SK-N-SH (cell line): Measurements from ENCODE around the gene MYO1B. TPM values are rescaled to one million over a fixed set of nuclear protein-coding genes. Genes with fewer than 3 reads are reported as not detected.

ENCODE experiments used
- CTCF ChIA-PET: fragments of 300-600, 350-600 bp; formaldehyde crosslinking; extraction: SDS; loops from one replicate; lab custom pipeline; 2021; lab: Yijun Ruan, JAX
- POLR2A ChIA-PET: fragments of 350-600 bp; sonication (Branson Sonifier 250); formaldehyde crosslinking; extraction: SDS; loops from one replicate; lab custom pipeline; 2020; ENCODE audit warnings: antibody characterized with exemption, inconsistent platforms; lab: Yijun Ruan, JAX
- DNase-seq: peaks from one replicate; pipeline ENCODE4 v3.0.0; 2012
- H2AFZ ChIP-seq: fragments of 200-600 bp; sonication (generic); 2 replicates; pipeline ENCODE4 v1.8.1; 2016; ENCODE audit warnings: antibody characterized with exemption, mild to moderate bottlenecking, low read depth
- H3F3A ChIP-seq: fragments of 200-600 bp; sonication (generic); replicated peaks from 2 replicates; pipeline ENCODE3; 2016; ENCODE audit warnings: antibody characterized with exemption, mild to moderate bottlenecking; ENCODE audit not compliant: insufficient read depth
- H3K27ac ChIP-seq, 2 experiments: fragments of 200-500 bp in 1 of 2; fragments of 200-600 bp in 1 of 2; sonication (Bioruptor generic) in 1 of 2; sonication (generic), shearing (Covaris generic) in 1 of 2; 2 replicates each; pipeline versions ENCODE4 v1.5.1 to v1.6.1; 2014 to 2016; ENCODE audit warnings: low read depth in 2 of 2, inconsistent platforms in 1 of 2, low read length in 1 of 2, mild to moderate bottlenecking in 1 of 2, mixed read lengths in 1 of 2
- H3K27me3 ChIP-seq: fragments of 200-600 bp; sonication (generic), shearing (Covaris generic); 2 replicates; pipeline ENCODE4 v1.6.1; 2016; ENCODE audit warnings: mixed run types; ENCODE audit not compliant: insufficient read depth
- H3K36me3 ChIP-seq, 2 experiments: fragments of 200-500 bp in 1 of 2; fragments of 200-600 bp in 1 of 2; sonication (Bioruptor generic) in 1 of 2; sonication (generic) in 1 of 2; replicated peaks in 1 of 2; 2 replicates each; pipeline versions ENCODE3 to v1.5.1; 2014 to 2016; ENCODE audit warnings: low read length in 1 of 2, mild to moderate bottlenecking in 1 of 2; ENCODE audit not compliant: insufficient read depth in 2 of 2, control insufficient read depth in 1 of 2
- H3K4me1 ChIP-seq, 2 experiments: fragments of 200-500 bp in 1 of 2; fragments of 200-600 bp in 1 of 2; sonication (Bioruptor generic) in 1 of 2; sonication (generic), shearing (Covaris generic) in 1 of 2; 2 replicates each; pipeline versions ENCODE4 v1.5.1 to v1.6.1; 2014 to 2016; ENCODE audit warnings: low read depth in 1 of 2, low read length in 1 of 2, mixed run types in 1 of 2; ENCODE audit not compliant: insufficient read depth in 2 of 2, control insufficient read depth in 1 of 2
- H3K4me2 ChIP-seq: fragments of 200-600 bp; sonication (generic), shearing (Covaris generic); 2 replicates; pipeline ENCODE4 v1.6.1; 2017; ENCODE audit warnings: mixed run types
- H3K4me3 ChIP-seq, 2 experiments: fragments of 200-500 bp in 1 of 2; fragments of 200-600 bp in 1 of 2; sonication (Bioruptor generic) in 1 of 2; sonication (generic), shearing (Covaris generic) in 1 of 2; 2 replicates each; pipeline versions ENCODE4 v1.5.1 to v1.8.1; 2014 to 2016; ENCODE audit warnings: low read depth in 2 of 2, inconsistent platforms in 1 of 2, low read length in 1 of 2, mild to moderate bottlenecking in 1 of 2, mixed read lengths in 1 of 2, moderate library complexity in 1 of 2
- H3K79me2 ChIP-seq: fragments of 200-600 bp; sonication (generic); 2 replicates; pipeline ENCODE4 v1.8.1; 2017; ENCODE audit warnings: mild to moderate bottlenecking; ENCODE audit not compliant: insufficient read depth
- H3K9ac ChIP-seq: fragments of 200-600 bp; sonication (generic); 2 replicates; pipeline ENCODE4 v1.6.1; 2017; ENCODE audit warnings: mixed run types
- H3K9me2 ChIP-seq: fragments of 200-600 bp; sonication (generic); 2 replicates; pipeline ENCODE4 v1.6.1; 2017; ENCODE audit warnings: mixed run types
- H3K9me3 ChIP-seq: fragments of 200-600 bp; sonication (generic); 2 replicates; pipeline ENCODE4 v1.6.1; 2017; ENCODE audit warnings: mixed run types, mild to moderate bottlenecking, moderate library complexity
- H4K20me1 ChIP-seq: fragments of 200-600 bp; sonication (generic); 2 replicates; pipeline ENCODE4 v1.6.1; 2017; ENCODE audit warnings: mild to moderate bottlenecking, mixed run types; ENCODE audit not compliant: insufficient read depth
- CHD2 ChIP-seq: fragments of 150-350 bp; IDR thresholded peaks from 2 replicates; pipeline ENCODE4 v1.6.1; 2018; ENCODE audit warnings: low read length; ENCODE audit not compliant: partially characterized antibody
- ELF1 ChIP-seq: IDR thresholded peaks from 2 replicates; pipeline ENCODE4 v1.4.0; 2012
- EP300 ChIP-seq, 2 experiments: IDR thresholded peaks; 2 replicates each; pipeline versions ENCODE4 v1.4.0 to v1.6.1; 2012; ENCODE audit warnings: borderline replicate concordance in 1 of 2, low read depth in 1 of 2, low read length in 1 of 2
- EZH2phosphoT487 ChIP-seq: fragments of 200-600 bp; sonication (generic); IDR thresholded peaks from 2 replicates; pipeline ENCODE4 v1.6.1; 2017; ENCODE audit warnings: low read depth, mixed run types, mild to moderate bottlenecking, antibody characterized with exemption, moderate library complexity, borderline replicate concordance
- FOXJ3 ChIP-seq: sonication (generic); formaldehyde crosslinking; IDR thresholded peaks from 2 replicates; pipeline ENCODE4 v1.5.1; 2020; ENCODE audit warnings: mild to moderate bottlenecking, missing genetic modification reagents
- FOXM1 ChIP-seq: IDR thresholded peaks from 2 replicates; pipeline ENCODE4 v1.4.0; 2012; ENCODE audit warnings: low read depth, mild to moderate bottlenecking
- GABPA ChIP-seq: IDR thresholded peaks from 2 replicates; pipeline ENCODE4 v1.4.0; 2012; ENCODE audit warnings: low read depth, mild to moderate bottlenecking
- GATA2 ChIP-seq: sonication (generic); formaldehyde crosslinking; IDR thresholded peaks from 2 replicates; pipeline ENCODE4 v1.5.0; 2020; ENCODE audit warnings: mild to moderate bottlenecking, missing genetic modification reagents
- JUND ChIP-seq: IDR thresholded peaks from 2 replicates; pipeline ENCODE4 v1.4.0; 2012
- NFIC ChIP-seq: IDR thresholded peaks from 2 replicates; pipeline ENCODE4 v1.4.0; 2012; ENCODE audit warnings: borderline replicate concordance
- POLR2AphosphoS5 ChIP-seq: IDR thresholded peaks from 2 replicates; pipeline ENCODE4 v1.6.1; 2012; ENCODE audit warnings: low read depth, low read length
- REST ChIP-seq: IDR thresholded peaks from 2 replicates; pipeline ENCODE4 v1.6.1; 2012; ENCODE audit warnings: mild to moderate bottlenecking, low read depth, low read length, moderate library complexity
- SMC3 ChIP-seq: IDR thresholded peaks from 2 replicates; pipeline ENCODE4 v1.6.1; 2012; ENCODE audit warnings: low read depth, low read length, improper control_type of control experiment
- TEAD4 ChIP-seq: IDR thresholded peaks from 2 replicates; pipeline ENCODE4 v1.4.0; 2012; ENCODE audit warnings: mild to moderate bottlenecking, borderline replicate concordance; ENCODE audit not compliant: insufficient read depth
- YY1 ChIP-seq: IDR thresholded peaks from 2 replicates; pipeline ENCODE4 v1.4.0; 2012; ENCODE audit warnings: low read depth, mild to moderate bottlenecking
- WGBS: methylation state at CpG from one replicate; pipeline ENCODE4 v1.1.6; 2017; ENCODE audit warnings: low lambda C conversion rate; 5-methylcytosine and 5-hydroxymethylcytosine counted together
- polyA plus RNA-seq, 3 experiments: library from polyadenylated mRNA; depleted of rRNA; stranded (reverse); fragments of >200 nt; gene quantifications; 2 replicates each; pipeline ENCODE4 v1.2.3, GENCODE V29; 2012
- TF ChIP-seq, protein P1 (sequence below): fragments of 150-350 bp; IDR thresholded peaks from 2 replicates; pipeline ENCODE4 v1.6.1; 2016; ENCODE audit warnings: mild to moderate bottlenecking, low read depth, low read length
- TF ChIP-seq, protein P2 (sequence below): IDR thresholded peaks from 2 replicates; pipeline ENCODE4; 2012

The MYO1B gene
- polyA plus RNA-seq, 1 of the 3 experiments (the other 2 are of a cell fraction): 20.2 TPM

DNA sequence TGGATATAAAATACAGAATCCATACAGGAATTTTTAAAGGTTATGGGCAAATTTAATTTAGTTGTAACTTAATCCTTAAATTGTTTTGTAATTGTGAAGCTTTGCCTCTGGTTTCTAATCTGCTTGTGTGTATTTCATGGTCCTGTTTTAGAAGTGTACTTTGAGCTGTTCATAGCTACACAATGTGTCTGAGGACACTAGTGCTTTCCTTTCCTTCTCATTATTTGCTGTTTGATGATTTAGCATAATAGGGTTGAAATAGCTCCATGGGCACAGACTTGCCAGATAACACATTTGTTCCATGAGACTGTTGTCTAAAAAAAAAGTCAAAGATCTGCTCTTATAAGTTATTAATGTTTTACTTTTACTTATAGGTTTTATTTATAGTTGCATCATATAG lies 134.2 kb downstream of the MYO1B start:
- Histone ChIP-seq H3K9me2 (no peaks in the 10 kb centered on the region), H3K9ac (no peak overlapping the region), H3K27me3 (no peaks in the 10 kb centered on the region), H2AFZ (no peak overlapping the region), H3K79me2 (0 out of 2 replicates have a peak, but pooled peaks cover 5% of the 10 kb centered on the region), H3K4me1 (peaks cover 0 to 10% of the 10 kb centered on the region in 2 experiments; a peak in 2 of 4 replicates), H3K4me3 (no peak overlapping the region), H3K4me2 (no peak overlapping the region), H4K20me1 (no peaks in the 10 kb centered on the region), H3K27ac (no peak overlapping the region), H3K36me3 (peaks cover 13 to 18% of the 10 kb centered on the region in 2 experiments), H3F3A (peaks cover 12% of the 10 kb centered on the region), H3K9me3 (no peaks in the 10 kb centered on the region)
- no peak for DNase-seq
- ChIA-PET CTCF (interaction anchor here (1.0 to 2.1 kb wide), 6 partner anchors 10 to 327 kb away, joined by 3 to 7 read pairs (median 4); no protein-coding TSS in a partner anchor), POLR2A (no interaction called here)
- no peak for TF ChIP-seq REST
- TF ChIP-seq NFIC: no peak
- TF ChIP-seq, protein P1, sequence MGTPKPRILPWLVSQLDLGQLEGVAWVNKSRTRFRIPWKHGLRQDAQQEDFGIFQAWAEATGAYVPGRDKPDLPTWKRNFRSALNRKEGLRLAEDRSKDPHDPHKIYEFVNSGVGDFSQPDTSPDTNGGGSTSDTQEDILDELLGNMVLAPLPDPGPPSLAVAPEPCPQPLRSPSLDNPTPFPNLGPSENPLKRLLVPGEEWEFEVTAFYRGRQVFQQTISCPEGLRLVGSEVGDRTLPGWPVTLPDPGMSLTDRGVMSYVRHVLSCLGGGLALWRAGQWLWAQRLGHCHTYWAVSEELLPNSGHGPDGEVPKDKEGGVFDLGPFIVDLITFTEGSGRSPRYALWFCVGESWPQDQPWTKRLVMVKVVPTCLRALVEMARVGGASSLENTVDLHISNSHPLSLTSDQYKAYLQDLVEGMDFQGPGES: no peak
- TF ChIP-seq FOXM1: no peak
- no peak for TF ChIP-seq EP300 (IDR thresholded peaks at IDR 0.05; ENCODE audit: borderline replicate concordance in 1 of 2, low read depth in 1 of 2, low read length in 1 of 2)
- TF ChIP-seq ELF1: no peak
- no peak for TF ChIP-seq SMC3
- no peak for TF ChIP-seq JUND
- no peak for TF ChIP-seq CHD2

DNA sequence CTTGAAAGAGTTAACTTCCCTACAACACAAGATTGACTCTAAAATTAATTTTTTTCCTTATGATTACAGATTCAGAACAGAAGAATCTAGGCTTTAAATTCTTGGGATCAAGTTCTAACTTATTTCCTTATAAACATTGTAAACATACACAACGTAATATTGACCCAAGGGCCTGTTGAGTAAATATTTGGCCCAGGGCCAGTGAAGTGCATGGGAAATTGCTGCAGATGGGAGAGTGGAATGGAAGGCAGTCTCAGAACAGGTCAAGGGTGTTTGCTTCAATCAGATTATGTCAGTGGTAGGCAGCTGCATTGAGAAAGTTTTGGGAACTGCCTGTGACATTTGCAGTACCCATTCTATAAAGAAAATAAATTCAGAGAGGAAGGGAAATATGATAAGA lies 137.6 kb downstream of the MYO1B start:
- WGBS: 68% methylated on average over 1 of the region's 1 CpG
- H3K4me1 ChIP-seq: peaks cover 0 to 10% of the 10 kb centered on the region in 2 experiments; a peak in 3 of 4 replicates
- TF ChIP-seq, protein P2, sequence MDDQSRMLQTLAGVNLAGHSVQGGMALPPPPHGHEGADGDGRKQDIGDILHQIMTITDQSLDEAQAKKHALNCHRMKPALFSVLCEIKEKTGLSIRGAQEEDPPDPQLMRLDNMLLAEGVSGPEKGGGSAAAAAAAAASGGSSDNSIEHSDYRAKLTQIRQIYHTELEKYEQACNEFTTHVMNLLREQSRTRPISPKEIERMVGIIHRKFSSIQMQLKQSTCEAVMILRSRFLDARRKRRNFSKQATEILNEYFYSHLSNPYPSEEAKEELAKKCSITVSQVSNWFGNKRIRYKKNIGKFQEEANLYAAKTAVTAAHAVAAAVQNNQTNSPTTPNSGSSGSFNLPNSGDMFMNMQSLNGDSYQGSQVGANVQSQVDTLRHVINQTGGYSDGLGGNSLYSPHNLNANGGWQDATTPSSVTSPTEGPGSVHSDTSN: no peak
- TF ChIP-seq FOXJ3 (CRISPR knock-in tag) (no peak), REST (no peak), POLR2AphosphoS5 (no peak), YY1 (no peak), GABPA (no peak), GATA2 (CRISPR knock-in tag) (no peak), EZH2phosphoT487 (no peak), TEAD4 (no peak), NFIC (no peak)
- TF ChIP-seq, protein P1: no peak

More for the DNA sequence above, 137.6 kb downstream of the MYO1B start:
- H3K27me3 ChIP-seq: no peaks in the 10 kb centered on the region
- ChIA-PET POLR2A (no interaction called here), CTCF (interaction anchor here (0.8 kb wide), 1 partner anchor 20 kb away, joined by 3 read pairs; no protein-coding TSS in a partner anchor)
- no peaks in the 10 kb centered on the region for H3K9me2 ChIP-seq
- H4K20me1 ChIP-seq: no peaks in the 10 kb centered on the region
- peaks cover 5% of the 10 kb centered on the region for H3F3A ChIP-seq
- no peak overlapping the region for H3K4me2 ChIP-seq
- no peak overlapping the region for H3K27ac ChIP-seq
- no peaks in the 10 kb centered on the region for H3K9me3 ChIP-seq
- 0 out of 2 replicates have a peak, but pooled peaks cover 5% of the 10 kb centered on the region for H3K79me2 ChIP-seq
- H3K36me3 ChIP-seq: peaks cover 25 to 42% of the 10 kb centered on the region in 2 experiments
- no peak overlapping the region for H2AFZ ChIP-seq
- no peak overlapping the region for H3K4me3 ChIP-seq
- DNase-seq: no peak
- H3K9ac ChIP-seq: no peak overlapping the region
